ENCODE measurements around the gene DDX42. TPM values are rescaled to one million over a fixed set of nuclear protein-coding genes. Genes with fewer than 3 reads are reported as not detected.

The DDX42 gene
- total and polyA plus RNA-seq, 2 of the 13 experiments (the other 11 are each of a cell fraction or from before 2014, with no cell fraction given): 87.2 to 92.9 TPM

GRCh38 chr17:63827002-63827800, 53.2 kb downstream of the DDX42 start, which contains the start of the genes FTSJ3 and PSMC5 (continued):
- TF ChIP-seq PRDM10 (CRISPR knock-in tag; IDR thresholded peaks at IDR 0.05; ENCODE audit: low read depth) (no peak; the same call in 1 of the 2 replicates), CREM (IDR thresholded peaks at IDR 0.05) (peak; percentile 98), CREM (CRISPR knock-in tag; IDR thresholded peaks at IDR 0.05) (no peak), HBP1 (CRISPR knock-in tag; IDR thresholded peaks at IDR 0.05; ENCODE audit: low read depth) (peak; percentile 83; the same call in 1 of the 2 replicates), TCF7 (IDR thresholded peaks at IDR 0.05; ENCODE audit: low read depth) (no peak), HCFC1 (IDR thresholded peaks at IDR 0.05; ENCODE audit: low read depth, low read length) (peak; percentile 88), RCOR2 (CRISPR knock-in tag; IDR thresholded peaks at IDR 0.05) (no peak), HDAC6 (IDR thresholded peaks at IDR 0.05; ENCODE audit: low read depth, low read length) (0 out of 2 replicates have a peak, but pooled peaks have one; percentile 43), EP300 (IDR thresholded peaks at IDR 0.05; ENCODE audit: low read depth in 2 of 2, low read length in 2 of 2) (no peak), EP300 (CRISPR knock-in tag; IDR thresholded peaks at IDR 0.05; ENCODE audit: borderline replicate concordance) (peak; percentile 22; the same call in 1 of the 2 replicates), TAF15 (IDR thresholded peaks at IDR 0.05; ENCODE audit: low read depth, low read length, poor library complexity, severe bottlenecking) (peak; percentile 49), E2F1 (CRISPR knock-in tag; IDR thresholded peaks at IDR 0.05) (peak; percentile 86), TMF1 (CRISPR knock-in tag; IDR thresholded peaks at IDR 0.05; ENCODE audit: low read depth) (no peak), ZNF101 (CRISPR knock-in tag; IDR thresholded peaks at IDR 0.05; ENCODE audit: borderline replicate concordance, low read depth) (no peak), ZSCAN9 (CRISPR knock-in tag; IDR thresholded peaks at IDR 0.05; ENCODE audit: borderline replicate concordance) (peak; percentile 57; the same call in 1 of the 2 replicates), PHF21A (CRISPR knock-in tag; IDR thresholded peaks at IDR 0.05) (peak; percentile 78), ZNF790 (CRISPR knock-in tag; IDR thresholded peaks at IDR 0.05; ENCODE audit: borderline replicate concordance) (peak; percentile 90; the same call in 1 of the 2 replicates), RXRA (CRISPR knock-in tag; IDR thresholded peaks at IDR 0.05) (peak; percentile 86), SMC3 (IDR thresholded peaks at IDR 0.05; ENCODE audit: low read length) (no peak; the same call in 1 of the 2 replicates), DBP (CRISPR knock-in tag; IDR thresholded peaks at IDR 0.05; ENCODE audit: not compliant biosample characterization) (no peak), ZNF18 (CRISPR knock-in tag; IDR thresholded peaks at IDR 0.05; ENCODE audit: insufficient replicate concordance) (no peak)
